Keratinocyte (primary cell): ENCODE measurements around the gene ELOVL7. TPM values are rescaled to one million over a fixed set of nuclear protein-coding genes. Genes with fewer than 3 reads are reported as not detected.

Experiments used
- DNase-seq: peaks from one replicate; pipeline ENCODE4 v3.0.0-alpha.2; 2011; ENCODE audit warnings: low read depth, missing footprints, low spot score
- FAIRE-seq: peaks from 2 replicates; lab custom pipeline; 2011; peaks lifted over from hg19 to GRCh38; lab: Jason Lieb, UNC
- H2AFZ ChIP-seq: 2 replicates; pipeline ENCODE4 v1.6.0; 2012; ENCODE audit warnings: low read length, control low read depth, inconsistent platforms; ENCODE audit not compliant: control insufficient read depth
- H3K27ac ChIP-seq: 2 replicates; pipeline ENCODE4 v1.5.1; 2011; ENCODE audit warnings: low read length; ENCODE audit not compliant: control insufficient read depth, insufficient read depth
- H3K27me3 ChIP-seq: 3 replicates; pipeline ENCODE4 v1.6.0; 2011; ENCODE audit warnings: low read length; ENCODE audit not compliant: control insufficient read depth, insufficient read depth; ENCODE audit errors: extremely low read depth
- H3K36me3 ChIP-seq, 2 experiments: 2 replicates in 1 of 2; 3 replicates in 1 of 2; pipeline ENCODE4 v1.5.1; 2011; ENCODE audit warnings: low read length in 2 of 2, mild to moderate bottlenecking in 1 of 2; ENCODE audit not compliant: control insufficient read depth in 2 of 2, insufficient read depth in 2 of 2; ENCODE audit errors: extremely low read depth in 1 of 2
- H3K4me1 ChIP-seq: 3 replicates; pipeline ENCODE4 v1.5.1; 2011; ENCODE audit warnings: low read length; ENCODE audit not compliant: control insufficient read depth, insufficient read depth; ENCODE audit errors: extremely low read depth
- H3K4me2 ChIP-seq: 3 replicates; pipeline ENCODE4 v1.6.0; 2011; ENCODE audit warnings: low read depth, low read length; ENCODE audit not compliant: control insufficient read depth, insufficient read depth; ENCODE audit errors: extremely low read depth
- H3K4me3 ChIP-seq, 3 experiments: fragments of 200-600 bp in 1 of 3; sonication (generic) in 1 of 3; 2 replicates in 2 of 3; 3 replicates in 1 of 3; pipeline ENCODE4 v1.5.1; 2011 to 2016; ENCODE audit warnings: low read length in 3 of 3, mild to moderate bottlenecking in 3 of 3, control low read depth in 2 of 3, inconsistent platforms in 1 of 3, low read depth in 1 of 3, mixed read lengths in 1 of 3, mixed run types in 1 of 3, moderate library complexity in 1 of 3; ENCODE audit not compliant: control insufficient read depth in 2 of 3, insufficient read depth in 2 of 3; ENCODE audit errors: extremely low read depth in 1 of 3
- H3K79me2 ChIP-seq: 2 replicates; pipeline ENCODE4 v1.6.0; 2012; ENCODE audit warnings: low read length; ENCODE audit not compliant: control insufficient read depth, insufficient read depth
- H3K9ac ChIP-seq: 3 replicates; pipeline ENCODE4 v1.6.0; 2011; ENCODE audit warnings: low read length; ENCODE audit not compliant: control insufficient read depth, insufficient read depth; ENCODE audit errors: extremely low read depth
- H3K9me1 ChIP-seq: 3 replicates; pipeline ENCODE4 v1.6.0; 2011; ENCODE audit warnings: low read length; ENCODE audit not compliant: control insufficient read depth, insufficient read depth; ENCODE audit errors: extremely low read depth
- H3K9me3 ChIP-seq: 2 replicates; pipeline ENCODE4 v1.5.1; 2012; ENCODE audit warnings: low read depth, low read length; ENCODE audit not compliant: control insufficient read depth
- H4K20me1 ChIP-seq: 3 replicates; pipeline ENCODE4 v1.6.0; 2011; ENCODE audit warnings: low read length; ENCODE audit not compliant: control insufficient read depth, insufficient read depth; ENCODE audit errors: extremely low read depth
- CTCF ChIP-seq, 3 experiments: IDR thresholded peaks in 1 of 3; conservative IDR thresholded peaks in 1 of 3; optimal IDR thresholded peaks in 1 of 3; 2 replicates in 2 of 3; 3 replicates in 1 of 3; pipeline versions ENCODE3 to v1.5.1; 2011; ENCODE audit warnings: low read length in 3 of 3, mild to moderate bottlenecking in 3 of 3, moderate library complexity in 2 of 3, control low read depth in 1 of 3, inconsistent platforms in 1 of 3; ENCODE audit not compliant: insufficient read depth in 2 of 3; ENCODE audit errors: extremely low read depth in 1 of 3
- EZH2 ChIP-seq: IDR thresholded peaks from one replicate; pipeline ENCODE4 v1.6.1; 2012; ENCODE audit warnings: inconsistent platforms, mild to moderate bottlenecking, low read length, moderate library complexity
- dilution Hi-C: fragments of 300-500 bp; cut with MboI; formaldehyde crosslinking; loops from one replicate; pipeline ENCODE4 v1.7.0; 2020; ENCODE audit warnings: low sequenced_read_pairs; ENCODE audit not compliant: extremely low pct_ligation_motif_present
- polyA plus RNA-seq, 5 experiments: library from polyadenylated mRNA; depleted of rRNA in 3 of 5; stranded (reverse) in 3 of 5; stranded (forward) in 1 of 5; unstranded in 1 of 5; fragments of >200 nt; gene quantifications; 1 replicate in 1 of 5; 2 replicates in 3 of 5; 3 replicates in 1 of 5; pipeline versions ENCODE4 v1.2.1 to v1.2.3, GENCODE V29; 2011 to 2012; ENCODE audit warnings: missing spikeins in 2 of 5, low read depth in 1 of 5, low replicate concordance in 1 of 5

Gene ELOVL7
- polyA plus RNA-seq, 1 donor (not counting 4 experiments of a cell fraction or from before 2014, with no cell fraction given) = 12.0 TPM

GRCh38 chr5:60846298-60846697 is 2.2 kb upstream of the ELOVL7 start:
- Histone ChIP-seq H3K79me2 (no peaks in the 10 kb centered on the region), H3K36me3 (no peaks in the 10 kb centered on the region), H3K4me2 (no peak overlapping the region), H3K9ac (no peak overlapping the region), H3K9me1 (no peaks in the 10 kb centered on the region), H3K27me3 (no peaks in the 10 kb centered on the region), H3K4me1 (peaks cover 5% of the 10 kb centered on the region), H3K4me3 (no peak overlapping the region), H3K27ac (no peak overlapping the region), H4K20me1 (no peaks in the 10 kb centered on the region), H2AFZ (no peak overlapping the region), H3K9me3 (no peaks in the 10 kb centered on the region)
- dilution Hi-C loops = no loop called here
- FAIRE-seq (no peak), DNase-seq (no peak)
- no peak for TF ChIP-seq EZH2
- TF ChIP-seq CTCF (optimal IDR thresholded peaks at IDR 0.05 in 1 of 3, IDR thresholded peaks at IDR 0.05 in 1 of 3, conservative IDR thresholded peaks at IDR 0.05 in 1 of 3; ENCODE audit: extremely low read depth in 1 of 3, insufficient read depth in 2 of 3, low read length in 3 of 3) = no peak

GRCh38 chr5:60843386-60843935 is 608 bp downstream of the ELOVL7 start:
- DNase-seq (no peak), FAIRE-seq (no peak)
- TF ChIP-seq CTCF (optimal IDR thresholded peaks at IDR 0.05 in 1 of 3, IDR thresholded peaks at IDR 0.05 in 1 of 3, conservative IDR thresholded peaks at IDR 0.05 in 1 of 3; ENCODE audit: extremely low read depth in 1 of 3, insufficient read depth in 2 of 3, low read length in 3 of 3) (no peak), EZH2 (no peak)
- Histone ChIP-seq H3K27me3 (no peaks in the 10 kb centered on the region), H2AFZ (peak overlapping the region; percentile 74), H3K27ac (peak overlapping the region; percentile 53), H3K9ac (peak overlapping the region; percentile 68), H3K36me3 (no peaks in the 10 kb centered on the region), H3K9me3 (no peaks in the 10 kb centered on the region), H3K9me1 (no peaks in the 10 kb centered on the region), H3K4me3 (peak overlapping the region; percentile 78 to 86 (median 80)), H3K4me2 (peak overlapping the region; percentile 67), H3K79me2 (no peaks in the 10 kb centered on the region), H3K4me1 (peaks cover 5% of the 10 kb centered on the region), H4K20me1 (no peaks in the 10 kb centered on the region)
- dilution Hi-C loops = no loop called here
